Panc1 (cell line): ENCODE data around the gene FXR1.

ENCODE experiments used
- REST ChIP-seq, 2 experiments: IDR thresholded peaks; 2 replicates each; pipeline ENCODE4 v1.6.1; 2011 to 2012; ENCODE audit warnings: low read depth in 2 of 2, control low read depth in 1 of 2, low read length in 1 of 2, mild to moderate bottlenecking in 1 of 2, moderate library complexity in 1 of 2; ENCODE audit not compliant: insufficient read depth in 1 of 2
- TF ChIP-seq, protein P1 (sequence below): fragments of 450-650 bp; IDR thresholded peaks from 2 replicates; pipeline ENCODE4 v1.5.1; 2017; ENCODE audit warnings: mild to moderate bottlenecking

- TF ChIP-seq, protein P1, sequence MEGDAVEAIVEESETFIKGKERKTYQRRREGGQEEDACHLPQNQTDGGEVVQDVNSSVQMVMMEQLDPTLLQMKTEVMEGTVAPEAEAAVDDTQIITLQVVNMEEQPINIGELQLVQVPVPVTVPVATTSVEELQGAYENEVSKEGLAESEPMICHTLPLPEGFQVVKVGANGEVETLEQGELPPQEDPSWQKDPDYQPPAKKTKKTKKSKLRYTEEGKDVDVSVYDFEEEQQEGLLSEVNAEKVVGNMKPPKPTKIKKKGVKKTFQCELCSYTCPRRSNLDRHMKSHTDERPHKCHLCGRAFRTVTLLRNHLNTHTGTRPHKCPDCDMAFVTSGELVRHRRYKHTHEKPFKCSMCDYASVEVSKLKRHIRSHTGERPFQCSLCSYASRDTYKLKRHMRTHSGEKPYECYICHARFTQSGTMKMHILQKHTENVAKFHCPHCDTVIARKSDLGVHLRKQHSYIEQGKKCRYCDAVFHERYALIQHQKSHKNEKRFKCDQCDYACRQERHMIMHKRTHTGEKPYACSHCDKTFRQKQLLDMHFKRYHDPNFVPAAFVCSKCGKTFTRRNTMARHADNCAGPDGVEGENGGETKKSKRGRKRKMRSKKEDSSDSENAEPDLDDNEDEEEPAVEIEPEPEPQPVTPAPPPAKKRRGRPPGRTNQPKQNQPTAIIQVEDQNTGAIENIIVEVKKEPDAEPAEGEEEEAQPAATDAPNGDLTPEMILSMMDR: no peak
- TF ChIP-seq REST (IDR thresholded peaks at IDR 0.05; ENCODE audit: insufficient read depth in 1 of 2, low read depth in 2 of 2, low read length in 1 of 2): no peak
Measured at GRCh38 chr3:180947761-180948390, 35.4 kb downstream of the FXR1 start.
